Activated CD4-positive, CD25-positive, alpha-beta regulatory T cell (primary cell): ENCODE data around the gene PCDH9.

Experiments used
- DNase-seq, 4 experiments: peaks; one replicate each; lab custom pipeline; 2025; lab: John Stamatoyannopoulos, UW

PCDH9 gene

GRCh38 chr13:66748712-66749111 lies 481.4 kb downstream of the PCDH9 start:
- no peak for DNase-seq

GRCh38 chr13:66745307-66745706 lies 484.8 kb downstream of the PCDH9 start:
- DNase-seq: no peak

- no peak for DNase-seq
Observed at GRCh38 chr13:66723576-66723975, 506.6 kb downstream of the PCDH9 start.

- DNase-seq: no peak
Observed at GRCh38 chr13:66716538-66716937, 513.6 kb downstream of the PCDH9 start.

GRCh38 chr13:66714795-66715194 lies 515.3 kb downstream of the PCDH9 start:
- no peak for DNase-seq

GRCh38 chr13:66704110-66704509 lies 526.0 kb downstream of the PCDH9 start:
- no peak for DNase-seq

GRCh38 chr13:66703597-66703996 lies 526.5 kb downstream of the PCDH9 start:
- DNase-seq: no peak

- DNase-seq: no peak
Observed at GRCh38 chr13:66700117-66700601, 530.0 kb downstream of the PCDH9 start.

- no peak for DNase-seq
Observed at GRCh38 chr13:66693656-66694055, 536.5 kb downstream of the PCDH9 start.

- DNase-seq: no peak
Observed at GRCh38 chr13:66691149-66691548, 539.0 kb downstream of the PCDH9 start.

GRCh38 chr13:66689628-66690027 lies 540.5 kb downstream of the PCDH9 start:
- no peak for DNase-seq

GRCh38 chr13:66689037-66689619 lies 541.0 kb downstream of the PCDH9 start:
- no peak for DNase-seq

- no peak for DNase-seq
Observed at GRCh38 chr13:66681403-66681802, 548.7 kb downstream of the PCDH9 start.

GRCh38 chr13:66680031-66680430 lies 550.1 kb downstream of the PCDH9 start:
- DNase-seq: no peak

- DNase-seq: no peak
Observed at GRCh38 chr13:66675620-66676019, 554.5 kb downstream of the PCDH9 start.

GRCh38 chr13:66673401-66673800 lies 556.7 kb downstream of the PCDH9 start:
- no peak for DNase-seq

- DNase-seq: no peak
Observed at GRCh38 chr13:66665991-66666390, 564.1 kb downstream of the PCDH9 start.

GRCh38 chr13:66663711-66664110 lies 566.4 kb downstream of the PCDH9 start:
- DNase-seq: no peak

GRCh38 chr13:66663206-66663605 lies 566.9 kb downstream of the PCDH9 start:
- no peak for DNase-seq

- no peak for DNase-seq
Observed at GRCh38 chr13:66661336-66661735, 568.8 kb downstream of the PCDH9 start.

- no peak for DNase-seq
Observed at GRCh38 chr13:66660468-66660813, 569.7 kb downstream of the PCDH9 start.

- no peak for DNase-seq
Observed at GRCh38 chr13:66659701-66660467, 570.3 kb downstream of the PCDH9 start.

- DNase-seq: no peak
Observed at GRCh38 chr13:66659286-66659685, 570.9 kb downstream of the PCDH9 start.
